Mammary epithelial cell (primary cell): ENCODE measurements around the gene LHPP.

ENCODE experiments used
- EZH2 ChIP-seq: IDR thresholded peaks from 2 replicates; pipeline ENCODE4 v1.6.1; 2012; ENCODE audit warnings: low read length, inconsistent platforms, borderline replicate concordance
- TF ChIP-seq, protein P1 (sequence below), 2 donors: IDR thresholded peaks in 1 of 2; conservative IDR thresholded peaks in 1 of 2; 2 replicates each; pipeline ENCODE4 v1.5.1; 2011 to 2012; ENCODE audit warnings: inconsistent platforms in 2 of 2, low read length in 2 of 2, mild to moderate bottlenecking in 2 of 2, control low read depth in 1 of 2, low read depth in 1 of 2; ENCODE audit not compliant: insufficient read depth in 1 of 2; ENCODE audit errors: extremely low read depth in 1 of 2

DNA sequence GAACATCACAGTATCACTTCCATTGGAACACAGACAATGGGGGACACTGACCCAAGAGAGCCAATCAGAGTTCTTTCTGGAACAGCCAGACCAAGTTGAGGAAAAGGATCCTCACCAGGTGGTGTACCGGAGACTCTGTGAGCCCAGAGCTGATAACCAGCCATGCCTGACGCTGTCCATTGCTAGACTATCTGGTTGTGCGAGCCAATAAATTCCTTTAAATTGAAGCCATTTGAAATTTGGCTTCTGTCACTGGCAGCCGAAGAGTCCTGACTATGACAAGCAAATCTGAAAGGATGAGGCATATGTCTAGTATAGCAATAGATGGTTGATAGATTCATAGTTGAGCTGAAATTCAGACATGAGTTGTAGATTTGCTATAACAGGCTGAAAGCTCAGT is 3.1 kb upstream of the LHPP start:
- TF ChIP-seq, protein P1, sequence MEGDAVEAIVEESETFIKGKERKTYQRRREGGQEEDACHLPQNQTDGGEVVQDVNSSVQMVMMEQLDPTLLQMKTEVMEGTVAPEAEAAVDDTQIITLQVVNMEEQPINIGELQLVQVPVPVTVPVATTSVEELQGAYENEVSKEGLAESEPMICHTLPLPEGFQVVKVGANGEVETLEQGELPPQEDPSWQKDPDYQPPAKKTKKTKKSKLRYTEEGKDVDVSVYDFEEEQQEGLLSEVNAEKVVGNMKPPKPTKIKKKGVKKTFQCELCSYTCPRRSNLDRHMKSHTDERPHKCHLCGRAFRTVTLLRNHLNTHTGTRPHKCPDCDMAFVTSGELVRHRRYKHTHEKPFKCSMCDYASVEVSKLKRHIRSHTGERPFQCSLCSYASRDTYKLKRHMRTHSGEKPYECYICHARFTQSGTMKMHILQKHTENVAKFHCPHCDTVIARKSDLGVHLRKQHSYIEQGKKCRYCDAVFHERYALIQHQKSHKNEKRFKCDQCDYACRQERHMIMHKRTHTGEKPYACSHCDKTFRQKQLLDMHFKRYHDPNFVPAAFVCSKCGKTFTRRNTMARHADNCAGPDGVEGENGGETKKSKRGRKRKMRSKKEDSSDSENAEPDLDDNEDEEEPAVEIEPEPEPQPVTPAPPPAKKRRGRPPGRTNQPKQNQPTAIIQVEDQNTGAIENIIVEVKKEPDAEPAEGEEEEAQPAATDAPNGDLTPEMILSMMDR (conservative IDR thresholded peaks at IDR 0.05 in 1 of 2, IDR thresholded peaks at IDR 0.05 in 1 of 2; ENCODE audit: extremely low read depth in 1 of 2, insufficient read depth in 1 of 2, low read depth in 1 of 2, low read length in 2 of 2): no peak
- no peak for TF ChIP-seq EZH2
